GM23338 (cell line): Measurements from ENCODE around the gene VSIG10L. TPM values are rescaled to one million over a fixed set of nuclear protein-coding genes. Genes with fewer than 3 reads are reported as not detected.

ENCODE experiments used
- ATAC-seq: fragments of 200-7000 bp; cut with Tn5 transposase; 3 replicates; pipeline ENCODE4 v1.9.1; 2020
- DNase-seq: peaks from one replicate; pipeline ENCODE4 v3.0.0-alpha.2; 2015; ENCODE audit warnings: low spot score
- H2AFZ ChIP-seq: fragments of 200-600 bp; sonication (generic); 2 replicates; pipeline ENCODE4 v1.8.0; 2016; ENCODE audit warnings: antibody characterized with exemption, mild to moderate bottlenecking, moderate library complexity
- H3F3A ChIP-seq: fragments of 200-600 bp; sonication (generic); replicated peaks from 2 replicates; pipeline ENCODE4 v1.8.0; 2017; ENCODE audit warnings: antibody characterized with exemption, mixed run types, low read depth
- H3K27ac ChIP-seq: fragments of 200-600 bp; sonication (generic); 2 replicates; pipeline ENCODE4 v1.6.1; 2016; ENCODE audit warnings: low read depth
- H3K27me3 ChIP-seq: fragments of 200-600 bp; sonication (generic); 2 replicates; pipeline ENCODE4 v1.8.0; 2016; ENCODE audit warnings: mild to moderate bottlenecking, mixed run types, moderate library complexity; ENCODE audit not compliant: insufficient read depth
- H3K36me3 ChIP-seq: fragments of 200-600 bp; sonication (generic); 2 replicates; pipeline ENCODE4 v1.8.0; 2016; ENCODE audit warnings: mild to moderate bottlenecking; ENCODE audit not compliant: insufficient read depth
- H3K4me1 ChIP-seq: fragments of 200-600 bp; sonication (generic); 2 replicates; pipeline ENCODE4 v1.8.0; 2016; ENCODE audit warnings: mild to moderate bottlenecking, moderate library complexity; ENCODE audit not compliant: insufficient read depth
- H3K4me2 ChIP-seq: fragments of 200-600 bp; sonication (generic); 2 replicates; pipeline ENCODE4 v1.7.1; 2017; ENCODE audit warnings: mixed run types
- H3K4me3 ChIP-seq: fragments of 200-600 bp; sonication (generic); 2 replicates; pipeline ENCODE4 v1.6.1; 2016; ENCODE audit warnings: mixed run types
- H3K79me2 ChIP-seq: fragments of 200-600 bp; sonication (generic); replicated peaks from 2 replicates; pipeline ENCODE4 v1.8.0; 2017; ENCODE audit warnings: mild to moderate bottlenecking; ENCODE audit not compliant: insufficient read depth
- H3K9me2 ChIP-seq: fragments of 200-600 bp; sonication (generic); 2 replicates; pipeline ENCODE4 v1.8.0; 2017; ENCODE audit not compliant: insufficient read depth
- H4K20me1 ChIP-seq: fragments of 200-600 bp; sonication (generic); replicated peaks from 2 replicates; pipeline ENCODE4 v1.8.0; 2017; ENCODE audit warnings: mild to moderate bottlenecking; ENCODE audit not compliant: insufficient read depth
- H3K27ac Mint-ChIP-seq: 2 replicates; pipeline ENCODE4 v1.8.0; 2020; ENCODE audit warnings: inconsistent platforms, mild to moderate bottlenecking, moderate library complexity, mixed read lengths
- H3K27me3 Mint-ChIP-seq: 3 replicates; pipeline ENCODE4 v1.8.0; 2022; ENCODE audit warnings: low read depth, mild to moderate bottlenecking, moderate library complexity, mixed read lengths, inconsistent platforms; ENCODE audit not compliant: insufficient read depth, poor library complexity
- H3K36me3 Mint-ChIP-seq: 3 replicates; pipeline ENCODE4 v1.8.0; 2021; ENCODE audit warnings: low read depth, mild to moderate bottlenecking, inconsistent platforms, moderate library complexity, mixed read lengths
- H3K4me1 Mint-ChIP-seq: 3 replicates; pipeline ENCODE4 v1.8.0; 2020; ENCODE audit warnings: mild to moderate bottlenecking, inconsistent platforms, mixed read lengths
- H3K4me3 Mint-ChIP-seq: 3 replicates; pipeline ENCODE4 v1.8.0; 2021; ENCODE audit warnings: moderate library complexity, mild to moderate bottlenecking, inconsistent platforms, mixed read lengths
- H3K9me3 Mint-ChIP-seq: 3 replicates; pipeline ENCODE4 v1.8.0; 2020; ENCODE audit warnings: moderate library complexity, mild to moderate bottlenecking, inconsistent platforms, mixed read lengths
- CREB1 ChIP-seq: fragments of 250-450 bp; sonication (Bioruptor Pico); IDR thresholded peaks from 2 replicates; pipeline ENCODE4 v1.5.0; 2020; ENCODE audit warnings: low read depth, mild to moderate bottlenecking, moderate library complexity
- EZH2 ChIP-seq: fragments of 200-600 bp; sonication (generic); IDR thresholded peaks from one replicate; pipeline ENCODE4 v1.8.0; 2017; ENCODE audit warnings: antibody characterized with exemption, mild to moderate bottlenecking, low read depth; ENCODE audit not compliant: unreplicated experiment
- EZH2phosphoT487 ChIP-seq: fragments of 200-600 bp; sonication (generic); IDR thresholded peaks from one replicate; pipeline ENCODE4 v1.8.1; 2018; ENCODE audit warnings: antibody characterized with exemption; ENCODE audit not compliant: unreplicated experiment
- JUNB ChIP-seq: IDR thresholded peaks from one replicate; pipeline ENCODE4 v1.6.1; 2016; ENCODE audit warnings: antibody characterized with exemption; ENCODE audit not compliant: unreplicated experiment
- NANOG ChIP-seq: IDR thresholded peaks from 2 replicates; pipeline ENCODE4 v1.6.1; 2016; ENCODE audit warnings: antibody characterized with exemption, borderline replicate concordance
- POLR2AphosphoS5 ChIP-seq: IDR thresholded peaks from 2 replicates; pipeline ENCODE4 v1.6.1; 2016; ENCODE audit warnings: antibody characterized with exemption, low read depth
- STAT1 ChIP-seq: IDR thresholded peaks from one replicate; pipeline ENCODE4 v1.6.1; 2016; ENCODE audit warnings: antibody characterized with exemption; ENCODE audit not compliant: unreplicated experiment
- ZNF114 ChIP-seq: fragments of 250-450 bp; sonication (Bioruptor Pico); IDR thresholded peaks from 2 replicates; pipeline ENCODE4 v1.5.0; 2020; ENCODE audit warnings: mild to moderate bottlenecking, moderate library complexity
- ZNF331 ChIP-seq: fragments of 250-450 bp; sonication (Bioruptor Pico); IDR thresholded peaks from 2 replicates; pipeline ENCODE4 v1.5.0; 2020; ENCODE audit warnings: low read depth, mild to moderate bottlenecking, moderate library complexity
- polyA plus RNA-seq: library from polyadenylated mRNA; unstranded; fragments of >200 nt; fragmentation: Nextera tagmentation; extraction: Ambion mirVana; gene quantifications from 2 replicates; pipeline ENCODE4 v1.2.1, GENCODE V29; 2016
- total RNA-seq: library from RNA; depleted of rRNA; stranded (reverse); fragments of >200 nt; shearing (Covaris generic); gene quantifications from 2 replicates; pipeline ENCODE4 v1.2.3, GENCODE V29; 2014
- TF ChIP-seq, protein P1 (sequence below): IDR thresholded peaks from 2 replicates; pipeline ENCODE4 v1.6.1; 2016; ENCODE audit warnings: antibody characterized with exemption
- TF ChIP-seq, protein P2 (sequence below): fragments of 250-450 bp; sonication (Bioruptor Pico); IDR thresholded peaks from 2 replicates; pipeline ENCODE4 v1.5.0; 2020; ENCODE audit warnings: mild to moderate bottlenecking, moderate library complexity
- TF ChIP-seq, protein P3 (sequence below): IDR thresholded peaks from one replicate; pipeline ENCODE4 v1.6.1; 2018; ENCODE audit warnings: antibody characterized with exemption; ENCODE audit not compliant: unreplicated experiment
- TF ChIP-seq, protein P4 (sequence below), 2 experiments: fragments of 200-600 bp in 1 of 2; sonication (generic) in 1 of 2; conservative IDR thresholded peaks; 2 replicates each; pipeline versions ENCODE4 v1.5.1 to v1.6.1; 2016 to 2017; ENCODE audit warnings: antibody characterized with exemption in 2 of 2, low read depth in 2 of 2, mild to moderate bottlenecking in 2 of 2, moderate library complexity in 1 of 2

Gene VSIG10L
- total and polyA plus RNA-seq, 2 experiments from 2014 or later, result 9.6 to 10.4 TPM

DNA sequence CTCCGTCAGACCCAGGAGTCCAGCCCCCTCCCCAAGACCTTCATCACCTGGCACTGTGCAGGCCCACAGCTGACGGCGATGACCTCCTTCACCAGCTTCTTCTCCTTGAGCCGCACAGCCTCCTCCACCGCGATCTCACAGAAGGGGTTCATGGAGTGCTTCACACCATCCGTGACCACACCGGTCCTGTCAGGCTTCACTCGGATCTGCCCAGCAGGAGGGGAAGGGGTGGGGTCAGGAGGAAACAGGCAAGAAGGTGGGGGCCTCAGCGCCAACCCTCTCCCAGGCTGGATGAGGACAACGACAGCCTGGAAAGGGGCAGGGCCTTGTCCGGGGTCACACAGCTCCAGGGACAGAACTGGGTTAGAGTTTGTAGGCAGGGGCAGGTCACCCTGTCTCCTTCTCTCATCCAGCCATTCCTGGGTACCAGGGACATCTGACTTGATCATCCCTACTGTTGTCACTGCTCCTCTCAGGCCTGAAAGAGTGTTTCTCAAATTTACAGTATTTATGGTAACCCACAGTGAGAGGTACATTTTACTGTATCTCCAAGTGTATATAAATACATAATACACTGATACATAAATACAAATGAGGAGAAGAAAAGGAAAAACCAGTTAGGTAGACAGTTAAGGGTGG is 12.3 kb upstream of the VSIG10L start:
- H2AFZ ChIP-seq, result no peak overlapping the region
- H3K79me2 ChIP-seq, result no peaks in the 10 kb centered on the region
- H3K9me3 Mint-ChIP-seq, result no peaks in the 10 kb centered on the region
- TF ChIP-seq EZH2 (no peak), EZH2phosphoT487 (no peak), POLR2AphosphoS5 (no peak), ZNF114 (CRISPR knock-in tag) (no peak), CREB1 (CRISPR knock-in tag) (no peak), ZNF331 (CRISPR knock-in tag) (no peak), STAT1 (no peak), JUNB (no peak), NANOG (no peak)
- TF ChIP-seq, protein P1, sequence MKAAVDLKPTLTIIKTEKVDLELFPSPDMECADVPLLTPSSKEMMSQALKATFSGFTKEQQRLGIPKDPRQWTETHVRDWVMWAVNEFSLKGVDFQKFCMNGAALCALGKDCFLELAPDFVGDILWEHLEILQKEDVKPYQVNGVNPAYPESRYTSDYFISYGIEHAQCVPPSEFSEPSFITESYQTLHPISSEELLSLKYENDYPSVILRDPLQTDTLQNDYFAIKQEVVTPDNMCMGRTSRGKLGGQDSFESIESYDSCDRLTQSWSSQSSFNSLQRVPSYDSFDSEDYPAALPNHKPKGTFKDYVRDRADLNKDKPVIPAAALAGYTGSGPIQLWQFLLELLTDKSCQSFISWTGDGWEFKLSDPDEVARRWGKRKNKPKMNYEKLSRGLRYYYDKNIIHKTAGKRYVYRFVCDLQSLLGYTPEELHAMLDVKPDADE, result no peak
- TF ChIP-seq, protein P2, sequence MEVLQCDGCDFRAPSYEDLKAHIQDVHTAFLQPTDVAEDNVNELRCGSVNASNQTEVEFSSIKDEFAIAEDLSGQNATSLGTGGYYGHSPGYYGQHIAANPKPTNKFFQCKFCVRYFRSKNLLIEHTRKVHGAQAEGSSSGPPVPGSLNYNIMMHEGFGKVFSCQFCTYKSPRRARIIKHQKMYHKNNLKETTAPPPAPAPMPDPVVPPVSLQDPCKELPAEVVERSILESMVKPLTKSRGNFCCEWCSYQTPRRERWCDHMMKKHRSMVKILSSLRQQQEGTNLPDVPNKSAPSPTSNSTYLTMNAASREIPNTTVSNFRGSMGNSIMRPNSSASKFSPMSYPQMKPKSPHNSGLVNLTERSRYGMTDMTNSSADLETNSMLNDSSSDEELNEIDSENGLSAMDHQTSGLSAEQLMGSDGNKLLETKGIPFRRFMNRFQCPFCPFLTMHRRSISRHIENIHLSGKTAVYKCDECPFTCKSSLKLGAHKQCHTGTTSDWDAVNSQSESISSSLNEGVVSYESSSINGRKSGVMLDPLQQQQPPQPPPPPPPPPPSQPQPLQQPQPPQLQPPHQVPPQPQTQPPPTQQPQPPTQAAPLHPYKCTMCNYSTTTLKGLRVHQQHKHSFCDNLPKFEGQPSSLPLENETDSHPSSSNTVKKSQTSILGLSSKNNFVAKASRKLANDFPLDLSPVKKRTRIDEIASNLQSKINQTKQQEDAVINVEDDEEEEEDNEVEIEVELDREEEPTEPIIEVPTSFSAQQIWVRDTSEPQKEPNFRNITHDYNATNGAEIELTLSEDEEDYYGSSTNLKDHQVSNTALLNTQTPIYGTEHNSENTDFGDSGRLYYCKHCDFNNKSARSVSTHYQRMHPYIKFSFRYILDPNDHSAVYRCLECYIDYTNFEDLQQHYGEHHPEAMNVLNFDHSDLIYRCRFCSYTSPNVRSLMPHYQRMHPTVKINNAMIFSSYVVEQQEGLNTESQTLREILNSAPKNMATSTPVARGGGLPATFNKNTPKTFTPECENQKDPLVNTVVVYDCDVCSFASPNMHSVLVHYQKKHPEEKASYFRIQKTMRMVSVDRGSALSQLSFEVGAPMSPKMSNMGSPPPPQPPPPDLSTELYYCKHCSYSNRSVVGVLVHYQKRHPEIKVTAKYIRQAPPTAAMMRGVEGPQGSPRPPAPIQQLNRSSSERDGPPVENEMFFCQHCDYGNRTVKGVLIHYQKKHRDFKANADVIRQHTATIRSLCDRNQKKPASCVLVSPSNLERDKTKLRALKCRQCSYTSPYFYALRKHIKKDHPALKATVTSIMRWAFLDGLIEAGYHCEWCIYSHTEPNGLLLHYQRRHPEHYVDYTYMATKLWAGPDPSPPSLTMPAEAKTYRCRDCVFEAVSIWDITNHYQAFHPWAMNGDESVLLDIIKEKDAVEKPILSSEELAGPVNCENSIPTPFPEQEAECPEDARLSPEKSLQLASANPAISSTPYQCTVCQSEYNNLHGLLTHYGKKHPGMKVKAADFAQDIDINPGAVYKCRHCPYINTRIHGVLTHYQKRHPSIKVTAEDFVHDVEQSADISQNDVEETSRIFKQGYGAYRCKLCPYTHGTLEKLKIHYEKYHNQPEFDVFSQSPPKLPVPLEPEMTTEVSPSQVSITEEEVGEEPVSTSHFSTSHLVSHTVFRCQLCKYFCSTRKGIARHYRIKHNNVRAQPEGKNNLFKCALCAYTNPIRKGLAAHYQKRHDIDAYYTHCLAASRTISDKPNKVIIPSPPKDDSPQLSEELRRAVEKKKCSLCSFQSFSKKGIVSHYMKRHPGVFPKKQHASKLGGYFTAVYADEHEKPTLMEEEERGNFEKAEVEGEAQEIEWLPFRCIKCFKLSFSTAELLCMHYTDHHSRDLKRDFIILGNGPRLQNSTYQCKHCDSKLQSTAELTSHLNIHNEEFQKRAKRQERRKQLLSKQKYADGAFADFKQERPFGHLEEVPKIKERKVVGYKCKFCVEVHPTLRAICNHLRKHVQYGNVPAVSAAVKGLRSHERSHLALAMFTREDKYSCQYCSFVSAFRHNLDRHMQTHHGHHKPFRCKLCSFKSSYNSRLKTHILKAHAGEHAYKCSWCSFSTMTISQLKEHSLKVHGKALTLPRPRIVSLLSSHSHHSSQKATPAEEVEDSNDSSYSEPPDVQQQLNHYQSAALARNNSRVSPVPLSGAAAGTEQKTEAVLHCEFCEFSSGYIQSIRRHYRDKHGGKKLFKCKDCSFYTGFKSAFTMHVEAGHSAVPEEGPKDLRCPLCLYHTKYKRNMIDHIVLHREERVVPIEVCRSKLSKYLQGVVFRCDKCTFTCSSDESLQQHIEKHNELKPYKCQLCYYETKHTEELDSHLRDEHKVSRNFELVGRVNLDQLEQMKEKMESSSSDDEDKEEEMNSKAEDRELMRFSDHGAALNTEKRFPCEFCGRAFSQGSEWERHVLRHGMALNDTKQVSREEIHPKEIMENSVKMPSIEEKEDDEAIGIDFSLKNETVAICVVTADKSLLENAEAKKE (CRISPR knock-in tag), result no peak
- TF ChIP-seq, protein P3, sequence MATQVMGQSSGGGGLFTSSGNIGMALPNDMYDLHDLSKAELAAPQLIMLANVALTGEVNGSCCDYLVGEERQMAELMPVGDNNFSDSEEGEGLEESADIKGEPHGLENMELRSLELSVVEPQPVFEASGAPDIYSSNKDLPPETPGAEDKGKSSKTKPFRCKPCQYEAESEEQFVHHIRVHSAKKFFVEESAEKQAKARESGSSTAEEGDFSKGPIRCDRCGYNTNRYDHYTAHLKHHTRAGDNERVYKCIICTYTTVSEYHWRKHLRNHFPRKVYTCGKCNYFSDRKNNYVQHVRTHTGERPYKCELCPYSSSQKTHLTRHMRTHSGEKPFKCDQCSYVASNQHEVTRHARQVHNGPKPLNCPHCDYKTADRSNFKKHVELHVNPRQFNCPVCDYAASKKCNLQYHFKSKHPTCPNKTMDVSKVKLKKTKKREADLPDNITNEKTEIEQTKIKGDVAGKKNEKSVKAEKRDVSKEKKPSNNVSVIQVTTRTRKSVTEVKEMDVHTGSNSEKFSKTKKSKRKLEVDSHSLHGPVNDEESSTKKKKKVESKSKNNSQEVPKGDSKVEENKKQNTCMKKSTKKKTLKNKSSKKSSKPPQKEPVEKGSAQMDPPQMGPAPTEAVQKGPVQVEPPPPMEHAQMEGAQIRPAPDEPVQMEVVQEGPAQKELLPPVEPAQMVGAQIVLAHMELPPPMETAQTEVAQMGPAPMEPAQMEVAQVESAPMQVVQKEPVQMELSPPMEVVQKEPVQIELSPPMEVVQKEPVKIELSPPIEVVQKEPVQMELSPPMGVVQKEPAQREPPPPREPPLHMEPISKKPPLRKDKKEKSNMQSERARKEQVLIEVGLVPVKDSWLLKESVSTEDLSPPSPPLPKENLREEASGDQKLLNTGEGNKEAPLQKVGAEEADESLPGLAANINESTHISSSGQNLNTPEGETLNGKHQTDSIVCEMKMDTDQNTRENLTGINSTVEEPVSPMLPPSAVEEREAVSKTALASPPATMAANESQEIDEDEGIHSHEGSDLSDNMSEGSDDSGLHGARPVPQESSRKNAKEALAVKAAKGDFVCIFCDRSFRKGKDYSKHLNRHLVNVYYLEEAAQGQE, result no peak
- TF ChIP-seq, protein P4, sequence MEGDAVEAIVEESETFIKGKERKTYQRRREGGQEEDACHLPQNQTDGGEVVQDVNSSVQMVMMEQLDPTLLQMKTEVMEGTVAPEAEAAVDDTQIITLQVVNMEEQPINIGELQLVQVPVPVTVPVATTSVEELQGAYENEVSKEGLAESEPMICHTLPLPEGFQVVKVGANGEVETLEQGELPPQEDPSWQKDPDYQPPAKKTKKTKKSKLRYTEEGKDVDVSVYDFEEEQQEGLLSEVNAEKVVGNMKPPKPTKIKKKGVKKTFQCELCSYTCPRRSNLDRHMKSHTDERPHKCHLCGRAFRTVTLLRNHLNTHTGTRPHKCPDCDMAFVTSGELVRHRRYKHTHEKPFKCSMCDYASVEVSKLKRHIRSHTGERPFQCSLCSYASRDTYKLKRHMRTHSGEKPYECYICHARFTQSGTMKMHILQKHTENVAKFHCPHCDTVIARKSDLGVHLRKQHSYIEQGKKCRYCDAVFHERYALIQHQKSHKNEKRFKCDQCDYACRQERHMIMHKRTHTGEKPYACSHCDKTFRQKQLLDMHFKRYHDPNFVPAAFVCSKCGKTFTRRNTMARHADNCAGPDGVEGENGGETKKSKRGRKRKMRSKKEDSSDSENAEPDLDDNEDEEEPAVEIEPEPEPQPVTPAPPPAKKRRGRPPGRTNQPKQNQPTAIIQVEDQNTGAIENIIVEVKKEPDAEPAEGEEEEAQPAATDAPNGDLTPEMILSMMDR (conservative IDR thresholded peaks at IDR 0.05; ENCODE audit: low read depth in 2 of 2), result no peak
- no peak for DNase-seq
- no peak overlapping the region for H3K27ac Mint-ChIP-seq
- H3K27ac ChIP-seq, result no peak overlapping the region
- peaks cover 9% of the 10 kb centered on the region; the same call in 1 of the 2 replicates for H3K4me1 ChIP-seq
- H3K4me3 Mint-ChIP-seq, result no peak overlapping the region
- peaks cover 13% of the 10 kb centered on the region for H3K4me1 Mint-ChIP-seq
- H3K9me2 ChIP-seq, result no peaks in the 10 kb centered on the region
- H3K4me3 ChIP-seq, result no peak overlapping the region
- peaks cover 2% of the 10 kb centered on the region for H3K27me3 Mint-ChIP-seq
- no peaks in the 10 kb centered on the region for H3K36me3 ChIP-seq
- no peaks in the 10 kb centered on the region for H3K27me3 ChIP-seq
- H3K4me2 ChIP-seq, result peak overlapping the region; percentile 67
- H3F3A ChIP-seq, result no peaks in the 10 kb centered on the region
- ATAC-seq, result peak; percentile 71
- peaks cover 10% of the 10 kb centered on the region; the same call in 2 of the 3 replicates for H3K36me3 Mint-ChIP-seq
- no peaks in the 10 kb centered on the region for H4K20me1 ChIP-seq
